Glutamatergic neuron (in vitro differentiated cells): ENCODE measurements around the gene EFCAB9. TPM values are rescaled to one million over a fixed set of nuclear protein-coding genes. Genes with fewer than 3 reads are reported as not detected.

Experiments used
- DNase-seq: peaks from one replicate; pipeline ENCODE4 v3.0.0; 2022
- H3K27ac Mint-ChIP-seq: one replicate; pipeline ENCODE4 v1.8.0; 2020; ENCODE audit warnings: mild to moderate bottlenecking, mixed read lengths, inconsistent platforms; ENCODE audit not compliant: unreplicated experiment
- H3K27me3 Mint-ChIP-seq: one replicate; pipeline ENCODE4 v1.8.0; 2020; ENCODE audit warnings: mild to moderate bottlenecking, moderate library complexity, mixed read lengths, inconsistent platforms; ENCODE audit not compliant: unreplicated experiment
- H3K36me3 Mint-ChIP-seq: one replicate; pipeline ENCODE4 v1.8.0; 2020; ENCODE audit warnings: mild to moderate bottlenecking, mixed read lengths, inconsistent platforms; ENCODE audit not compliant: unreplicated experiment
- H3K4me1 Mint-ChIP-seq: one replicate; pipeline ENCODE4 v1.8.0; 2020; ENCODE audit warnings: mild to moderate bottlenecking, low read depth, mixed read lengths, inconsistent platforms; ENCODE audit not compliant: unreplicated experiment
- H3K4me3 Mint-ChIP-seq: one replicate; pipeline ENCODE4 v1.8.0; 2020; ENCODE audit warnings: mild to moderate bottlenecking, mixed read lengths, inconsistent platforms; ENCODE audit not compliant: unreplicated experiment
- H3K9me3 Mint-ChIP-seq: one replicate; pipeline ENCODE4 v1.8.0; 2020; ENCODE audit warnings: mild to moderate bottlenecking, moderate library complexity, mixed read lengths, inconsistent platforms; ENCODE audit not compliant: unreplicated experiment
- CTCF ChIP-seq: fragments of 200-600 bp; sonication (generic); IDR thresholded peaks from one replicate; pipeline ENCODE4 v1.5.0; 2021; ENCODE audit not compliant: partially characterized antibody, unreplicated experiment
- total RNA-seq: library from RNA; stranded (reverse); fragmentation: NEBNext Ultra II Directional; extraction: Animal tissue kit (Norgen Biotek cat#: 25700); gene quantifications from one replicate; pipeline ENCODE4 v1.2.1, GENCODE V29; 2021; ENCODE audit not compliant: unreplicated experiment

EFCAB9 gene
- total RNA-seq, 1 donor from 2014 or later = not detected

- peak overlapping the region; percentile 90 for H3K27ac Mint-ChIP-seq
- no peak overlapping the region for H3K4me3 Mint-ChIP-seq
- H3K36me3 Mint-ChIP-seq = peaks cover 7% of the 10 kb centered on the region
- H3K27me3 Mint-ChIP-seq = peaks cover 1% of the 10 kb centered on the region
- peaks cover 18% of the 10 kb centered on the region for H3K4me1 Mint-ChIP-seq
- peaks cover 5% of the 10 kb centered on the region for H3K9me3 Mint-ChIP-seq
- no peak for DNase-seq
- TF ChIP-seq CTCF = no peak
Observed at GRCh38 chr5:172223901-172224873, 30.2 kb downstream of the EFCAB9 start.

- Mint-ChIP-seq H3K27me3 (peaks cover 1% of the 10 kb centered on the region), H3K27ac (peak overlapping the region; percentile 90), H3K9me3 (peaks cover 3% of the 10 kb centered on the region), H3K4me1 (peaks cover 18% of the 10 kb centered on the region), H3K36me3 (no peaks in the 10 kb centered on the region), H3K4me3 (peak overlapping the region; percentile 43)
- DNase-seq = no peak
- no peak for TF ChIP-seq CTCF
Observed at GRCh38 chr5:172224996-172225395, 31.0 kb downstream of the EFCAB9 start.

- no peak for TF ChIP-seq CTCF
- H3K9me3 Mint-ChIP-seq = peaks cover 3% of the 10 kb centered on the region
- no peak for DNase-seq
- no peak overlapping the region for H3K27ac Mint-ChIP-seq
- H3K4me3 Mint-ChIP-seq = no peak overlapping the region
- H3K27me3 Mint-ChIP-seq = no peaks in the 10 kb centered on the region
- peaks cover 7% of the 10 kb centered on the region for H3K4me1 Mint-ChIP-seq
- no peaks in the 10 kb centered on the region for H3K36me3 Mint-ChIP-seq
Observed at GRCh38 chr5:172229904-172230303, 35.9 kb downstream of the EFCAB9 start.

- no peak overlapping the region for H3K27ac Mint-ChIP-seq
- H3K4me3 Mint-ChIP-seq = no peak overlapping the region
Observed at GRCh38 chr5:172234031-172234430, 40.1 kb downstream of the EFCAB9 start.

More at GRCh38 chr5:172234031-172234430, 40.1 kb downstream of the EFCAB9 start:
- no peak for DNase-seq
- no peak for TF ChIP-seq CTCF
- Mint-ChIP-seq H3K27me3 (no peaks in the 10 kb centered on the region), H3K36me3 (no peaks in the 10 kb centered on the region), H3K9me3 (no peaks in the 10 kb centered on the region), H3K4me1 (peaks cover 17% of the 10 kb centered on the region)
